Measurements from ENCODE around the gene RGS3. TPM values are rescaled to one million over a fixed set of nuclear protein-coding genes. Genes with fewer than 3 reads are reported as not detected.

The RGS3 gene
- total RNA-seq, 1 donor from 2014 or later = 26.3 TPM

- no peak for TF ChIP-seq CTCF (IDR thresholded peaks at IDR 0.05; ENCODE audit: unreplicated experiment)
- no peak for DNase-seq (ENCODE audit: low spot score in 2 of 2, unreplicated experiment in 2 of 2)
- no peak overlapping the region for H3K27ac Mint-ChIP-seq
- H3K4me3 Mint-ChIP-seq = no peak overlapping the region
- H3K27me3 Mint-ChIP-seq (ENCODE audit: low read depth) = no peaks in the 10 kb centered on the region
- H3K9me3 Mint-ChIP-seq = no peaks in the 10 kb centered on the region
- no peaks in the 10 kb centered on the region for H3K4me1 Mint-ChIP-seq
- H3K36me3 Mint-ChIP-seq = no peaks in the 10 kb centered on the region
Measured at GRCh38 chr9:113530022-113530635, 66.6 kb downstream of the RGS3 start.

DNA sequence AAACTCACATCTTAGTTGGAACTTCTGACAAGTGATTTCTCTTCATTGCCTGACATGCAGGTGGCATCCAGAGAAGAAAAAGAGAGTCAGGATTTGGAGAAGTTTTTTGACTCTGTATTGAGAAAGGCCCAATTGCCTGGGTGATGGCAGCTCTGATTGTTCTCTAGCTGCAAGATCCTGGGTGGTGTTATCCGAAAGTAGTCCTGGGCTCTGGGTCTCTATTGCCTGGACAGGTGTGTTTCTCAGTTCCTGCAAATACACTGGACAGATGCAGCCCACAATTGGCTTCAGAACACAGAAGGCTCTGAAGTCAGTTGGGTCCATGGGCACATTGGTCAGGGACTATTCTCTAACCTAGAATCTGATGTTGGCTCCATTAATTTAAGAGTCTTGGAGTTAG lies 67.4 kb downstream of the RGS3 start:
- DNase-seq (ENCODE audit: low spot score in 2 of 2, unreplicated experiment in 2 of 2) = no peak
- Mint-ChIP-seq H3K27ac (no peak overlapping the region), H3K9me3 (no peaks in the 10 kb centered on the region), H3K4me1 (peaks cover 1% of the 10 kb centered on the region), H3K27me3 (ENCODE audit: low read depth) (no peaks in the 10 kb centered on the region), H3K4me3 (no peak overlapping the region), H3K36me3 (no peaks in the 10 kb centered on the region)
- no peak for TF ChIP-seq CTCF (IDR thresholded peaks at IDR 0.05; ENCODE audit: unreplicated experiment)

DNA sequence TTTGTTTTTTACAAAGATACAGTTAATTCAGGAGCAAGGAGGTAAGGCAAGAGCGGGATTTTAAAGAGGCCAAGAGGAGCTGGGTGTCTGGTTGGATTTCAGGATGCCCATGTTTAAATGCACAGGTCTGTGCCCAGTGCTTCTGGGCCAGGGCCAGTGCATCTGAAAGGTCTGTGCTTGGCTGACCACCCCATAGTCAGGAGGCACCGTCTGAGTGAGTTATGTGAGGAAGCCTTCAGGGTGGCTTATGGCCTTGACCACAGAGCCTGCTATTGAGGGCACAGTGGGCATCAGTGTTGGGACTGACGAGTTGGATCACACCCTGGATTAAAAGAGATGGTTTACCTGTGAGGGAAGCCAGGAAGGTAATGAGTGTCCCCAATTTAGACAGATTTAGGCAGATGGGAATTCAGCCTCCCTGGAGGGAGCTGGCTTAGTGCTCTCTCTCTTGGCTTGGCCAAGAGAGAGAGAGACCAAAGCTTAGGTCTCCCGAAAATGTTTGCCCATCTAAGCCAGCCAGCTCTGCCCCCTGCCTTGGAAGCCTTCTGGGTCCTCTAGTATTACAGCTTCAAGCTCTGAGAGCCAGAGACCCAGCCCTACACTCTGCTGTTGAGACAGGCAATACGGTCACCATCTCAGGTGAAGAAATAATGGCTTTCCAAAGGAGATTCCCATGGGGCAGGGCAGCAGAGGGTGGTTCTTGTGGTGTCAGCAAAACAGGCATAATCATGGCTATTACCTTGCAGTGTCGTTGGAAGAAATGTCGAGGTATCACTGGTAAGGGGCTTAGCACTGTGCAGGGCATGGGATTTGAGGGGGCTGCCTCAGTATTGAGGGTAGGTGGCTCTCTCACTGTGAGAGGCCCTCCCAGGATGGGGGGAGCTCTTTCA lies 68.6 kb downstream of the RGS3 start:
- Mint-ChIP-seq H3K36me3 (no peaks in the 10 kb centered on the region), H3K9me3 (no peaks in the 10 kb centered on the region), H3K27ac (no peak overlapping the region), H3K4me3 (no peak overlapping the region), H3K4me1 (peaks cover 7% of the 10 kb centered on the region), H3K27me3 (ENCODE audit: low read depth) (no peaks in the 10 kb centered on the region)
- no peak for TF ChIP-seq CTCF (IDR thresholded peaks at IDR 0.05; ENCODE audit: unreplicated experiment)
- no peak for DNase-seq (ENCODE audit: low spot score in 2 of 2, unreplicated experiment in 2 of 2)

GRCh38 chr9:113532809-113533190 lies 69.3 kb downstream of the RGS3 start:
- Mint-ChIP-seq H3K4me3 (no peak overlapping the region), H3K27ac (no peak overlapping the region), H3K27me3 (ENCODE audit: low read depth) (no peaks in the 10 kb centered on the region), H3K4me1 (peaks cover 7% of the 10 kb centered on the region), H3K9me3 (no peaks in the 10 kb centered on the region), H3K36me3 (no peaks in the 10 kb centered on the region)
- TF ChIP-seq CTCF (IDR thresholded peaks at IDR 0.05; ENCODE audit: unreplicated experiment) = no peak
- no peak for DNase-seq (ENCODE audit: low spot score in 2 of 2, unreplicated experiment in 2 of 2)

GRCh38 chr9:113533335-113534225 lies 70.1 kb downstream of the RGS3 start:
- Mint-ChIP-seq H3K27me3 (ENCODE audit: low read depth) (no peaks in the 10 kb centered on the region), H3K9me3 (no peaks in the 10 kb centered on the region), H3K4me1 (peaks cover 7% of the 10 kb centered on the region), H3K27ac (no peak overlapping the region), H3K4me3 (no peak overlapping the region), H3K36me3 (no peaks in the 10 kb centered on the region)
- DNase-seq (ENCODE audit: low spot score in 2 of 2, unreplicated experiment in 2 of 2) = no peak
- TF ChIP-seq CTCF (IDR thresholded peaks at IDR 0.05; ENCODE audit: unreplicated experiment) = no peak
